ENCODE data around the gene SKOR2. TPM values are rescaled to one million over a fixed set of nuclear protein-coding genes. Genes with fewer than 3 reads are reported as not detected.

The SKOR2 gene
- total RNA-seq, 1 donor from 2014 or later = not detected

DNA sequence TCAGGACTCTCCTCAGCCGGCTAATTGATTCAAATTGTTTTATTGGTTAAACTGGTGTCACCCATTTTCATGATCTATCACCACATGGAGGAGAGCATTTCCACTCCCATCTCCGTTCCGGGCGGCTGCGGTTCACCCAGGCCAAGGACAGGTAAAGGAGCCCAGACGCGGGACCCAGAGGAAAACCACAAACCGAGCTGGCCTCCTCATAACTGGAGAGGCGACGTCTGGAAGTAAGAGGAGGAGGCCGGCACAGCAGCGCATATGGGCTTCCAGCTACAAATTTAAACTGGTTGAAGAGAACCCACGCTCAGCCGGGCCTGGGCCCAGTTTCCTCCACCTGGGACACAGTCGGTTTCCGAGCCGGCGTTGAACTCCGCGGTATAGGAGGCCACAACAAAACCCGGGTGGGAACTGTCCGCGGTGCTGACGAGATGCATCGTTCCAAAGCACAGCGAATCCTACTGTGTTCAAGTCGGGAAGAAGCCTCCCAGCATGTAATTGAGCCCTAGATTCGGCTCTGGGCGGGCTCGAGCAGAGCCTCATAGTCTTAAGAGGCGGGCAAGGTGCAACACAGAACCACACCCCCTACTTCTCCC lies 3.0 kb upstream of the SKOR2 start:
- TF ChIP-seq, protein P1, sequence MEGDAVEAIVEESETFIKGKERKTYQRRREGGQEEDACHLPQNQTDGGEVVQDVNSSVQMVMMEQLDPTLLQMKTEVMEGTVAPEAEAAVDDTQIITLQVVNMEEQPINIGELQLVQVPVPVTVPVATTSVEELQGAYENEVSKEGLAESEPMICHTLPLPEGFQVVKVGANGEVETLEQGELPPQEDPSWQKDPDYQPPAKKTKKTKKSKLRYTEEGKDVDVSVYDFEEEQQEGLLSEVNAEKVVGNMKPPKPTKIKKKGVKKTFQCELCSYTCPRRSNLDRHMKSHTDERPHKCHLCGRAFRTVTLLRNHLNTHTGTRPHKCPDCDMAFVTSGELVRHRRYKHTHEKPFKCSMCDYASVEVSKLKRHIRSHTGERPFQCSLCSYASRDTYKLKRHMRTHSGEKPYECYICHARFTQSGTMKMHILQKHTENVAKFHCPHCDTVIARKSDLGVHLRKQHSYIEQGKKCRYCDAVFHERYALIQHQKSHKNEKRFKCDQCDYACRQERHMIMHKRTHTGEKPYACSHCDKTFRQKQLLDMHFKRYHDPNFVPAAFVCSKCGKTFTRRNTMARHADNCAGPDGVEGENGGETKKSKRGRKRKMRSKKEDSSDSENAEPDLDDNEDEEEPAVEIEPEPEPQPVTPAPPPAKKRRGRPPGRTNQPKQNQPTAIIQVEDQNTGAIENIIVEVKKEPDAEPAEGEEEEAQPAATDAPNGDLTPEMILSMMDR (IDR thresholded peaks at IDR 0.05; ENCODE audit: borderline replicate concordance) = no peak
- no peak overlapping the region for H3K27ac ChIP-seq (replicated peaks)
- intact Hi-C loops (cut with micrococcal nuclease) = no loop called here
- H3K9me3 ChIP-seq (replicated peaks) = no peaks in the 10 kb centered on the region
- DNase-seq = peak; percentile 26
- peaks cover 6% of the 10 kb centered on the region for H3K4me1 ChIP-seq
- no peaks in the 10 kb centered on the region for H3K36me3 ChIP-seq
- H3K27me3 ChIP-seq (ENCODE audit: low read depth) = peaks cover 100% of the 10 kb centered on the region
- no peak overlapping the region for H3K4me3 ChIP-seq

DNA sequence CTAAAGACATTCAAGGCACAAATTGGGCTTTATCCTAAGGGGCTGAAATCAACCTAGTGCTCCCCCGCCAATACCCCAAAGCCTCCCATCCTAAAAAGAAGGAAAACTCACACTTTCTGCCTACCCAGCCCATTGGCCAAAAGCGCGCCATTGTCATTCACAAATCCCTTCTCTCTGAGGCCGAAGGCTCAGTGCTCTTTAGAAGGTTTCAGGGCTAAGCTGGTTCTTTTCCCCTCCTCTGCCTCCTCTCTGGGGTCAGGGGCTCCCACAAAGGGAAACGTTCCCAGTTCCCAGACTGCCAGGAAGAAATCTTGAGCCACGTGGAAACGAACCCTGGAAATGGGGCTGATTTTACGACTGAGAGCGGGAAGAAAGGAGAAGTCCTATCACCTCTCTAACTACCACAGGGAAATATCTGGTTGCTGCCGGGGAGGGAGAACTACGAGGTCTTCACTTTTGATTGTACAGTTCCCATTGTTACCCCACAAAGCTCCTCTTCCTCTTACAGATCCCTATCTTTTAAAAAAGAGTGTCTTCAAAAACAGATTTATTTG lies 1.7 kb upstream of the SKOR2 start:
- H3K36me3 ChIP-seq = no peaks in the 10 kb centered on the region
- H3K4me3 ChIP-seq = no peak overlapping the region
- peaks cover 100% of the 10 kb centered on the region for H3K27me3 ChIP-seq (ENCODE audit: low read depth)
- no peak for DNase-seq
- TF ChIP-seq, protein P1 (IDR thresholded peaks at IDR 0.05; ENCODE audit: borderline replicate concordance) = no peak
- H3K4me1 ChIP-seq = peaks cover 6% of the 10 kb centered on the region
- no peaks in the 10 kb centered on the region for H3K9me3 ChIP-seq (replicated peaks)
- no peak overlapping the region for H3K27ac ChIP-seq (replicated peaks)
- intact Hi-C loops (cut with micrococcal nuclease) = no loop called here

DNA sequence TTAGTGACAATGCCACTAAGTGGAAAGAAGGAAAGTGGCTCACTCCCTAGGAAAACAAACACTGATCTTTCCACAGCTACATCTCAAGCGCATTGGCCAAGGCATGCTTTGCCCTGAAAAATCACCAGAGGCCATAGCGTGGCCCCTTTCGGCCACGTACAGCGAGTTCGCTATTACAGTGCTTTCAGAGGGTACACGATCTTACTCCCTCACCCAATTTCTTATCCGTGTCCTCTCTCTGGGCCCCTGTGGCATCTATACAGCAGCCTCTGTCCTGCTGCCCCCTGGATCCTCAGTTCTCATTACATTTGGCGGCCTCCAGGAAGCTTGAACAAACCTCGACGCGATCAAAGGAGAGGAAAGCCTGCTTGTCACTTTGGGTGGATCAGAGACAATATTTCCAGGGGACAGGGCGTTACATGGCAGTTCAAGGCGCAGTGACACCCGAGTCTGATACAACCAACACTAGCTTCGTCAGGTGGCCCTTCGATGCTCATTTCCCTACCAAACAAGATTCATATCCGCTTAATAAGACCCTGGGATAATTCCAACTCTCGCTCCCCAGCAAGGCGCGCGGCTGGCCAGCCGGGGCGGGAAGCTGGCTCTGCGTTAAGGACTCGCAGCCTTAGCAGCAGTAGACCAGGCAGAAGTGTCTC lies 941 bp downstream of the SKOR2 start:
- H3K4me1 ChIP-seq = peaks cover 6% of the 10 kb centered on the region
- no peak overlapping the region for H3K4me3 ChIP-seq
- H3K9me3 ChIP-seq (replicated peaks) = no peaks in the 10 kb centered on the region
- intact Hi-C loops (cut with micrococcal nuclease) = no loop called here
- no peaks in the 10 kb centered on the region for H3K36me3 ChIP-seq
- peaks cover 100% of the 10 kb centered on the region for H3K27me3 ChIP-seq (ENCODE audit: low read depth)
- H3K27ac ChIP-seq (replicated peaks) = no peak overlapping the region
- TF ChIP-seq, protein P1 (IDR thresholded peaks at IDR 0.05; ENCODE audit: borderline replicate concordance) = no peak
- DNase-seq = no peak

DNA sequence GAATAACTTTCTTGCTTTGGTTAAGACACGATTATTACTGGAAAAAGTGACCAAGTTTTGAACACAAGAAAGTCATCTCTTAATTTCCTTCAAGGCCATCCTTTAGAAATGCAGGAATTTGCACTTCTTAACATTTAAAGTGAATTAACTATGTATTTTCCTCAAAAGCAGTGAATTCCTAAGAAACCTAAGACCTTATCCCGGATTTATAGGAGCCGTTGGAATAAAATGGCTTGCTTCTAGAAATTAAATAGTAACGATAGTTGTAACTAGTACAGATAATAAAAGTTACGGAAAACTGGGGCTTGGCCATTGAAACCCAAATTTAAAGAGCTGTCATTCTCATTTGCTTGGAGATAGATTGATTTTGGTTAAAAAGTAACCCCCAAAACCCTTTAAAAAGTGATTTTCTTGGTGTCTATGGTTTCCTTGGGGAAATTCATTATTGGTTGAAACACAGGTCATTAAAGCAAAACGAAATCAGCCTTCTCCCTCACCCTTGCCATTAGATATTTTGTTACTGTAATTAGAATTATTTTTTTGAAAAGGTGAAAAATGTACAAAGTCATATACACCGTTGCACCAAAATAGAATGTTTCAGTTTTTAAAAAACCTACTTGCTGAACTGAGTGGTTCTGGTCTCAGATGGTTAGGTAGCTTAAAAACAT lies 2.0 kb downstream of the SKOR2 start:
- H3K9me3 ChIP-seq (replicated peaks) = no peaks in the 10 kb centered on the region
- no peak overlapping the region for H3K4me3 ChIP-seq
- no peaks in the 10 kb centered on the region for H3K36me3 ChIP-seq
- DNase-seq = no peak
- peaks cover 100% of the 10 kb centered on the region for H3K27me3 ChIP-seq (ENCODE audit: low read depth)
- intact Hi-C loops (cut with micrococcal nuclease) = no loop called here
- H3K4me1 ChIP-seq = peaks cover 6% of the 10 kb centered on the region
- TF ChIP-seq, protein P1 (IDR thresholded peaks at IDR 0.05; ENCODE audit: borderline replicate concordance) = no peak
- H3K27ac ChIP-seq (replicated peaks) = no peak overlapping the region

DNA sequence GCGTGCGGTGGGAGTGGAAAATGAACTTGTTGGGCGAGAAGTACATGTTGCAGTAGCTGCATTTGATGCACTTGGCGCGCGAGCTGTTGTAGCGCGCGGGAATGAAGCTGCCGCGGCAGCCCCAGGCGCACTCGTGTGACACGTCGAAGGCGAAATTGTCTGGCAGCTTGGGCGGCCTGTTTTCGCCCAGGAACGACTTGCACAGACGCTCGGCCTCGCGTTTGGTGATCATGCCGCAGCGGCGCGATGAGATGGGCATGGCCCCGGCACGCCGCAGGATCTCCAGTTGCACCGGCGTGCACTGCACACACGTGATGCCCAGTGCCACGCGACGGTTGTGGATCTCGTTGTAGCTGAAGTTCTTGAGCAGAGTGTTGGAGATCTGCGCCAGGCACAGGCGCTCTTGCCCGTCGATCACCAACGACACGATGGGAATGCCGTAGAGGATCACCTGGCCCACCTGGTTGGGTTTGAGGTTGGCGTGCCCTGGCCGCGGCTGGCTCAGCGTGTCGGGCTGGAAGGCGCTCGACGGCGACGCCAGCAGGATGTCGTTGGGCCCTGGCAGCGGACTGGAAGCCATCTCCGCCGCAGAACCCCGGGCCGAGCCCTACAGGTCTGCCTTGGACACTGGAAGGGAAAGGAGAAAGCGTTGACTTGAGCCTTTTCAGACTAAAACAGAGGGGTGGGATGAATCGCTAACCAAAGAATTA lies 2.7 kb downstream of the SKOR2 start:
- TF ChIP-seq, protein P1 (IDR thresholded peaks at IDR 0.05; ENCODE audit: borderline replicate concordance) = no peak
- H3K4me1 ChIP-seq = peaks cover 6% of the 10 kb centered on the region
- intact Hi-C loops (cut with micrococcal nuclease) = no loop called here
- no peak overlapping the region for H3K4me3 ChIP-seq
- H3K27me3 ChIP-seq (ENCODE audit: low read depth) = peaks cover 100% of the 10 kb centered on the region
- H3K36me3 ChIP-seq = no peaks in the 10 kb centered on the region
- H3K27ac ChIP-seq (replicated peaks) = no peak overlapping the region
- DNase-seq = no peak
- H3K9me3 ChIP-seq (replicated peaks) = no peaks in the 10 kb centered on the region

All from left ventricle myocardium inferior (tissue), 1 donor.